MM.1S (cell line): ENCODE data around the gene PARVA.

Experiments
- DNase-seq: peaks from one replicate; pipeline ENCODE4 v3.0.0-alpha.2; 2015
- H2AFZ ChIP-seq: fragments of 300-600 bp; sonication (generic); 2 replicates; pipeline ENCODE4 v1.6.0; 2016; ENCODE audit warnings: antibody characterized with exemption, low read length
- H3F3A ChIP-seq: fragments of 300-600 bp; sonication (generic); 2 replicates; pipeline ENCODE4 v1.6.1; 2016; ENCODE audit warnings: mild to moderate bottlenecking, antibody characterized with exemption, low read length, moderate library complexity, mixed read lengths; ENCODE audit not compliant: insufficient read depth
- H3K27ac ChIP-seq: fragments of 300-600 bp; sonication (generic); 2 replicates; pipeline ENCODE4 v1.5.1; 2016; ENCODE audit warnings: mild to moderate bottlenecking, low read length
- H3K27me3 ChIP-seq: fragments of 300-600 bp; sonication (generic); replicated peaks from 2 replicates; pipeline ENCODE4 v1.6.0; 2016; ENCODE audit warnings: low read length; ENCODE audit not compliant: insufficient read depth
- H3K36me3 ChIP-seq: fragments of 300-600 bp; sonication (generic); replicated peaks from 2 replicates; pipeline ENCODE4 v1.6.1; 2016; ENCODE audit warnings: mild to moderate bottlenecking, low read length, mixed read lengths; ENCODE audit not compliant: insufficient read depth
- H3K4me1 ChIP-seq: fragments of 300-600 bp; sonication (generic); 2 replicates; pipeline ENCODE4 v1.6.1; 2016; ENCODE audit warnings: low read length, mixed read lengths
- H3K4me2 ChIP-seq: fragments of 300-600 bp; sonication (generic); 2 replicates; pipeline ENCODE4 v1.6.0; 2016; ENCODE audit warnings: low read depth, low read length
- H3K4me3 ChIP-seq: fragments of 300-600 bp; sonication (generic); 2 replicates; pipeline ENCODE4 v1.5.1; 2016; ENCODE audit warnings: low read length, mixed read lengths
- H3K79me2 ChIP-seq: fragments of 300-600 bp; sonication (generic); 2 replicates; pipeline ENCODE4 v1.6.1; 2016; ENCODE audit warnings: mixed run types, low read length, mixed read lengths
- H3K9ac ChIP-seq: fragments of 300-600 bp; sonication (generic); 2 replicates; pipeline ENCODE4 v1.6.1; 2016; ENCODE audit warnings: low read length, mixed read lengths
- H3K9me2 ChIP-seq: fragments of 300-600 bp; sonication (generic); replicated peaks from 2 replicates; pipeline ENCODE4 v1.6.1; 2016; ENCODE audit warnings: mild to moderate bottlenecking, low read length, mixed read lengths; ENCODE audit not compliant: insufficient read depth
- H3K9me3 ChIP-seq: fragments of 300-600 bp; sonication (generic); replicated peaks from 2 replicates; pipeline ENCODE4 v1.6.1; 2016; ENCODE audit warnings: mild to moderate bottlenecking, low read length, mixed read lengths; ENCODE audit not compliant: insufficient read depth
- H4K20me1 ChIP-seq: fragments of 300-600 bp; sonication (generic); 2 replicates; pipeline ENCODE4 v1.6.1; 2016; ENCODE audit warnings: mild to moderate bottlenecking, low read length, moderate library complexity, mixed read lengths; ENCODE audit not compliant: insufficient read depth
- CTCF ChIP-seq: fragments of 300-600 bp; sonication (generic); IDR thresholded peaks from 2 replicates; pipeline ENCODE4 v1.5.1; 2016; ENCODE audit warnings: antibody characterized with exemption, low read length, mixed read lengths
- EZH2 ChIP-seq: fragments of 300-600 bp; sonication (generic); optimal IDR thresholded peaks from 2 replicates; pipeline ENCODE3; 2017; ENCODE audit warnings: low read depth, mild to moderate bottlenecking, antibody characterized with exemption, low read length, mixed read lengths
- EZH2phosphoT487 ChIP-seq: fragments of 300-600 bp; sonication (generic); IDR thresholded peaks from 2 replicates; pipeline ENCODE4 v1.6.1; 2018; ENCODE audit warnings: antibody characterized with exemption, low read length

PARVA gene

GRCh38 chr11:12535321-12535720, 157.9 kb downstream of the PARVA start:
- H3K79me2 ChIP-seq: no peaks in the 10 kb centered on the region
- H4K20me1 ChIP-seq: no peaks in the 10 kb centered on the region
- H3K27me3 ChIP-seq: no peaks in the 10 kb centered on the region
- H3K4me1 ChIP-seq: no peaks in the 10 kb centered on the region
- H3K9me3 ChIP-seq: no peaks in the 10 kb centered on the region
- no peak overlapping the region for H3K27ac ChIP-seq
- DNase-seq: no peak
- no peak overlapping the region for H2AFZ ChIP-seq
- H3F3A ChIP-seq: no peaks in the 10 kb centered on the region
- no peak overlapping the region for H3K4me2 ChIP-seq
- H3K9ac ChIP-seq: no peak overlapping the region
- H3K4me3 ChIP-seq: no peak overlapping the region
- H3K36me3 ChIP-seq: no peaks in the 10 kb centered on the region
- TF ChIP-seq EZH2phosphoT487: no peak
- no peaks in the 10 kb centered on the region for H3K9me2 ChIP-seq

GRCh38 chr11:12536566-12536965, 159.2 kb downstream of the PARVA start:
- no peaks in the 10 kb centered on the region for H3K4me1 ChIP-seq
- H3K9me2 ChIP-seq: no peaks in the 10 kb centered on the region
- no peaks in the 10 kb centered on the region for H4K20me1 ChIP-seq
- H3K4me2 ChIP-seq: no peak overlapping the region
- H3K4me3 ChIP-seq: no peak overlapping the region
- TF ChIP-seq EZH2 (no peak), CTCF (no peak), EZH2phosphoT487 (no peak)
- no peaks in the 10 kb centered on the region for H3K79me2 ChIP-seq
- H2AFZ ChIP-seq: no peak overlapping the region
- no peak overlapping the region for H3K27ac ChIP-seq
- H3K27me3 ChIP-seq: no peaks in the 10 kb centered on the region
- no peak for DNase-seq
- H3K9me3 ChIP-seq: no peaks in the 10 kb centered on the region
- H3K9ac ChIP-seq: no peak overlapping the region
- H3F3A ChIP-seq: no peaks in the 10 kb centered on the region
- H3K36me3 ChIP-seq: no peaks in the 10 kb centered on the region

GRCh38 chr11:12537778-12538401, 160.5 kb downstream of the PARVA start:
- no peaks in the 10 kb centered on the region for H3K4me1 ChIP-seq
- H3F3A ChIP-seq: no peaks in the 10 kb centered on the region
- no peaks in the 10 kb centered on the region for H3K9me3 ChIP-seq
- no peak overlapping the region for H3K9ac ChIP-seq
- no peaks in the 10 kb centered on the region for H3K36me3 ChIP-seq
- no peak overlapping the region for H2AFZ ChIP-seq
- no peaks in the 10 kb centered on the region for H3K9me2 ChIP-seq
- H3K27me3 ChIP-seq: no peaks in the 10 kb centered on the region
- TF ChIP-seq CTCF (no peak), EZH2phosphoT487 (no peak), EZH2 (no peak)
- no peak overlapping the region for H3K4me3 ChIP-seq
- no peak overlapping the region for H3K27ac ChIP-seq
- H4K20me1 ChIP-seq: no peaks in the 10 kb centered on the region
- H3K4me2 ChIP-seq: no peak overlapping the region
- DNase-seq: no peak
- H3K79me2 ChIP-seq: no peaks in the 10 kb centered on the region

- DNase-seq: no peak
- H3K27me3 ChIP-seq: no peaks in the 10 kb centered on the region
- no peaks in the 10 kb centered on the region for H3K79me2 ChIP-seq
- no peaks in the 10 kb centered on the region for H3K4me1 ChIP-seq
- H3K27ac ChIP-seq: no peak overlapping the region
- H3K36me3 ChIP-seq: no peaks in the 10 kb centered on the region
- no peak overlapping the region for H3K4me3 ChIP-seq
- H2AFZ ChIP-seq: no peak overlapping the region
- no peak overlapping the region for H3K4me2 ChIP-seq
- no peaks in the 10 kb centered on the region for H3F3A ChIP-seq
- no peak overlapping the region for H3K9ac ChIP-seq
- H3K9me2 ChIP-seq: no peaks in the 10 kb centered on the region
- no peak for TF ChIP-seq EZH2
- TF ChIP-seq CTCF: no peak
- no peak for TF ChIP-seq EZH2phosphoT487
- no peaks in the 10 kb centered on the region for H4K20me1 ChIP-seq
- no peaks in the 10 kb centered on the region for H3K9me3 ChIP-seq
These were observed 161.6 kb downstream of the PARVA start for GRCh38 chr11:12538889-12539421.
